Osteoblast (primary cell): Measurements from ENCODE around the gene RELN. TPM values are rescaled to one million over a fixed set of nuclear protein-coding genes. Genes with fewer than 3 reads are reported as not detected.

Experiments
- DNase-seq: peaks from one replicate; pipeline ENCODE4 v3.0.0; 2011; ENCODE audit warnings: low spot score, mixed read lengths; ENCODE audit not compliant: insufficient read length; ENCODE audit errors: missing footprints
- H2AFZ ChIP-seq: 2 replicates; pipeline ENCODE4 v1.6.0; 2011; ENCODE audit warnings: mild to moderate bottlenecking, low read length
- H3K27ac ChIP-seq: 2 replicates; pipeline ENCODE4 v1.5.1; 2011; ENCODE audit warnings: mild to moderate bottlenecking, low read depth, low read length, moderate library complexity
- H3K27me3 ChIP-seq: 2 replicates; pipeline ENCODE4 v1.6.0; 2012; ENCODE audit warnings: mild to moderate bottlenecking, control low read depth, inconsistent platforms, low read length, moderate library complexity; ENCODE audit not compliant: insufficient read depth
- H3K36me3 ChIP-seq: 2 replicates; pipeline ENCODE4 v1.5.1; 2011; ENCODE audit warnings: mild to moderate bottlenecking, low read length, control low read depth, moderate library complexity; ENCODE audit not compliant: insufficient read depth
- H3K4me1 ChIP-seq: 2 replicates; pipeline ENCODE4 v1.5.1; 2011; ENCODE audit warnings: mild to moderate bottlenecking, low read length, control low read depth, moderate library complexity; ENCODE audit not compliant: insufficient read depth
- H3K4me2 ChIP-seq: 2 replicates; pipeline ENCODE4 v1.6.0; 2011; ENCODE audit warnings: mild to moderate bottlenecking, low read length; ENCODE audit not compliant: insufficient read depth
- H3K4me3 ChIP-seq: fragments of 200-600 bp; sonication (generic); 3 replicates; pipeline ENCODE4 v1.5.1; 2012; ENCODE audit warnings: mild to moderate bottlenecking, low read length, inconsistent platforms; ENCODE audit not compliant: insufficient read depth
- H3K79me2 ChIP-seq: 2 replicates; pipeline ENCODE4 v1.6.0; 2012; ENCODE audit warnings: mild to moderate bottlenecking, low read length, control low read depth, inconsistent platforms; ENCODE audit not compliant: insufficient read depth
- H3K9me3 ChIP-seq: 2 replicates; pipeline ENCODE4 v1.5.1; 2011; ENCODE audit warnings: low read depth, low read length, control low read depth
- H4K20me1 ChIP-seq: 2 replicates; pipeline ENCODE4 v1.6.0; 2012; ENCODE audit warnings: mild to moderate bottlenecking, low read length, control low read depth; ENCODE audit not compliant: insufficient read depth
- CTCF ChIP-seq: IDR thresholded peaks from 2 replicates; pipeline ENCODE4 v1.5.1; 2011; ENCODE audit warnings: mild to moderate bottlenecking, low read depth, low read length, moderate library complexity; ENCODE audit errors: extremely low read depth
- total RNA-seq: library from RNA; depleted of rRNA; stranded (reverse); fragments of >200 nt; gene quantifications from 2 replicates; pipeline ENCODE4 v1.2.3, GENCODE V29; 2012

Gene RELN
- total RNA-seq, 1 donor = 0.36 TPM

GRCh38 chr7:103598326-103598905, 391.0 kb downstream of the RELN start:
- H3K4me3 ChIP-seq = no peak overlapping the region
- H3K9me3 ChIP-seq = no peaks in the 10 kb centered on the region
- TF ChIP-seq CTCF = no peak
- no peaks in the 10 kb centered on the region for H3K79me2 ChIP-seq
- no peak overlapping the region for H3K4me2 ChIP-seq
- H3K36me3 ChIP-seq = no peaks in the 10 kb centered on the region
- no peak for DNase-seq
- peaks cover 7% of the 10 kb centered on the region for H3K4me1 ChIP-seq
- H3K27ac ChIP-seq = no peak overlapping the region
- H3K27me3 ChIP-seq = no peaks in the 10 kb centered on the region
- no peak overlapping the region for H2AFZ ChIP-seq
- H4K20me1 ChIP-seq = no peaks in the 10 kb centered on the region

GRCh38 chr7:103597606-103598005, 391.9 kb downstream of the RELN start:
- DNase-seq = no peak
- Histone ChIP-seq H3K4me1 (peaks cover 7% of the 10 kb centered on the region), H2AFZ (no peak overlapping the region), H3K27me3 (no peaks in the 10 kb centered on the region), H3K36me3 (no peaks in the 10 kb centered on the region), H3K79me2 (no peaks in the 10 kb centered on the region), H3K4me2 (no peak overlapping the region), H4K20me1 (no peaks in the 10 kb centered on the region), H3K9me3 (no peaks in the 10 kb centered on the region), H3K27ac (no peak overlapping the region), H3K4me3 (no peak overlapping the region)
- no peak for TF ChIP-seq CTCF

GRCh38 chr7:103594186-103594585, 395.3 kb downstream of the RELN start:
- no peak overlapping the region for H2AFZ ChIP-seq
- H3K27ac ChIP-seq = no peak overlapping the region
- peak; percentile 11 for DNase-seq
- no peaks in the 10 kb centered on the region for H3K36me3 ChIP-seq
- H3K4me2 ChIP-seq = peak overlapping the region; percentile 31
- no peaks in the 10 kb centered on the region for H3K9me3 ChIP-seq
- peaks cover 7% of the 10 kb centered on the region for H3K4me1 ChIP-seq
- H3K4me3 ChIP-seq = no peak overlapping the region
- no peaks in the 10 kb centered on the region for H3K79me2 ChIP-seq
- no peaks in the 10 kb centered on the region for H3K27me3 ChIP-seq
- no peak for TF ChIP-seq CTCF
- H4K20me1 ChIP-seq = no peaks in the 10 kb centered on the region

GRCh38 chr7:103593691-103594090, 395.8 kb downstream of the RELN start:
- Histone ChIP-seq H3K4me3 (no peak overlapping the region), H3K4me2 (peak overlapping the region; percentile 31), H3K36me3 (no peaks in the 10 kb centered on the region), H3K79me2 (no peaks in the 10 kb centered on the region), H3K27ac (no peak overlapping the region), H3K27me3 (no peaks in the 10 kb centered on the region), H3K9me3 (no peaks in the 10 kb centered on the region), H2AFZ (no peak overlapping the region), H4K20me1 (no peaks in the 10 kb centered on the region), H3K4me1 (peaks cover 7% of the 10 kb centered on the region)
- DNase-seq = no peak
- TF ChIP-seq CTCF = no peak
